ENCODE results near the gene ROR2. TPM values are rescaled to one million over a fixed set of nuclear protein-coding genes. Genes with fewer than 3 reads are reported as not detected.

ROR2 gene
- total RNA-seq, 1 donor: 13.8 TPM

- H3K27ac ChIP-seq (ENCODE audit: low read depth, low read length): no peak overlapping the region
- no peak overlapping the region for H3K4me2 ChIP-seq (ENCODE audit: insufficient read depth, low read length)
- TF ChIP-seq CTCF (IDR thresholded peaks at IDR 0.05; ENCODE audit: extremely low read depth, low read depth, low read length): no peak
- peaks cover 25% of the 10 kb centered on the region for H3K4me1 ChIP-seq (ENCODE audit: insufficient read depth, low read length)
- H3K4me3 ChIP-seq (ENCODE audit: insufficient read depth, low read length): no peak overlapping the region
- H3K9me3 ChIP-seq (ENCODE audit: low read depth, low read length): no peaks in the 10 kb centered on the region
- no peak for DNase-seq (ENCODE audit: insufficient read length, low spot score, missing footprints)
- H3K36me3 ChIP-seq (ENCODE audit: insufficient read depth, low read length): no peaks in the 10 kb centered on the region
- H3K27me3 ChIP-seq (ENCODE audit: insufficient read depth, low read length): no peaks in the 10 kb centered on the region
- no peak overlapping the region for H2AFZ ChIP-seq (ENCODE audit: low read length)
- no peaks in the 10 kb centered on the region for H4K20me1 ChIP-seq (ENCODE audit: insufficient read depth, low read length)
- H3K79me2 ChIP-seq (ENCODE audit: insufficient read depth, low read length): no peaks in the 10 kb centered on the region
Observed at GRCh38 chr9:91678807-91679580, 271.0 kb downstream of the ROR2 start.

GRCh38 chr9:91677822-91678436 is 272.1 kb downstream of the ROR2 start:
- Histone ChIP-seq H3K27me3 (ENCODE audit: insufficient read depth, low read length) (no peaks in the 10 kb centered on the region), H4K20me1 (ENCODE audit: insufficient read depth, low read length) (no peaks in the 10 kb centered on the region), H3K9me3 (ENCODE audit: low read depth, low read length) (no peaks in the 10 kb centered on the region), H3K4me2 (ENCODE audit: insufficient read depth, low read length) (no peak overlapping the region), H3K4me3 (ENCODE audit: insufficient read depth, low read length) (no peak overlapping the region), H3K4me1 (ENCODE audit: insufficient read depth, low read length) (peaks cover 22% of the 10 kb centered on the region), H2AFZ (ENCODE audit: low read length) (no peak overlapping the region), H3K27ac (ENCODE audit: low read depth, low read length) (no peak overlapping the region), H3K79me2 (ENCODE audit: insufficient read depth, low read length) (no peaks in the 10 kb centered on the region), H3K36me3 (ENCODE audit: insufficient read depth, low read length) (no peaks in the 10 kb centered on the region)
- no peak for TF ChIP-seq CTCF (IDR thresholded peaks at IDR 0.05; ENCODE audit: extremely low read depth, low read depth, low read length)
- DNase-seq (ENCODE audit: insufficient read length, low spot score, missing footprints): no peak

GRCh38 chr9:91677331-91677730 is 272.7 kb downstream of the ROR2 start:
- H4K20me1 ChIP-seq (ENCODE audit: insufficient read depth, low read length): no peaks in the 10 kb centered on the region
- no peaks in the 10 kb centered on the region for H3K9me3 ChIP-seq (ENCODE audit: low read depth, low read length)
- H3K27ac ChIP-seq (ENCODE audit: low read depth, low read length): no peak overlapping the region
- no peaks in the 10 kb centered on the region for H3K79me2 ChIP-seq (ENCODE audit: insufficient read depth, low read length)
- no peaks in the 10 kb centered on the region for H3K27me3 ChIP-seq (ENCODE audit: insufficient read depth, low read length)
- no peak for TF ChIP-seq CTCF (IDR thresholded peaks at IDR 0.05; ENCODE audit: extremely low read depth, low read depth, low read length)
- DNase-seq (ENCODE audit: insufficient read length, low spot score, missing footprints): no peak
- H3K4me1 ChIP-seq (ENCODE audit: insufficient read depth, low read length): peaks cover 16% of the 10 kb centered on the region
- no peaks in the 10 kb centered on the region for H3K36me3 ChIP-seq (ENCODE audit: insufficient read depth, low read length)
- H3K4me2 ChIP-seq (ENCODE audit: insufficient read depth, low read length): no peak overlapping the region
- no peak overlapping the region for H2AFZ ChIP-seq (ENCODE audit: low read length)
- H3K4me3 ChIP-seq (ENCODE audit: insufficient read depth, low read length): no peak overlapping the region

GRCh38 chr9:91676046-91676445 is 274.0 kb downstream of the ROR2 start:
- Histone ChIP-seq H3K36me3 (ENCODE audit: insufficient read depth, low read length) (no peaks in the 10 kb centered on the region), H3K79me2 (ENCODE audit: insufficient read depth, low read length) (no peaks in the 10 kb centered on the region), H3K27me3 (ENCODE audit: insufficient read depth, low read length) (no peaks in the 10 kb centered on the region), H3K9me3 (ENCODE audit: low read depth, low read length) (no peaks in the 10 kb centered on the region), H3K4me2 (ENCODE audit: insufficient read depth, low read length) (no peak overlapping the region), H4K20me1 (ENCODE audit: insufficient read depth, low read length) (no peaks in the 10 kb centered on the region), H3K4me1 (ENCODE audit: insufficient read depth, low read length) (peaks cover 7% of the 10 kb centered on the region), H3K4me3 (ENCODE audit: insufficient read depth, low read length) (no peak overlapping the region), H3K27ac (ENCODE audit: low read depth, low read length) (no peak overlapping the region), H2AFZ (ENCODE audit: low read length) (no peak overlapping the region)
- DNase-seq (ENCODE audit: insufficient read length, low spot score, missing footprints): no peak
- peak; percentile 28 for TF ChIP-seq CTCF (IDR thresholded peaks at IDR 0.05; ENCODE audit: extremely low read depth, low read depth, low read length)

Data from osteoblast (primary cell).